Measurements from ENCODE around the gene MTREX. TPM values are rescaled to one million over a fixed set of nuclear protein-coding genes. Genes with fewer than 3 reads are reported as not detected.
A peak's percentile ranks its signal among the peaks of the same experiment; 100 is the strongest.

Gene MTREX
- total RNA-seq, 3 donors from 2014 or later: 52.5 to 63.3 (median 57.8) TPM

- no peak for ATAC-seq
- H3K4me3 ChIP-seq: no peak overlapping the region
- intact Hi-C loops (cut with DNase I, micrococcal nuclease): no loop called here
- H3K4me1 ChIP-seq (ENCODE audit: low read depth): peaks cover 34% of the 10 kb centered on the region
- peaks cover 6% of the 10 kb centered on the region for H3K9me3 ChIP-seq
- no peak for DNase-seq
- TF ChIP-seq CTCF (IDR thresholded peaks at IDR 0.05): no peak
- no peaks in the 10 kb centered on the region for H3K36me3 ChIP-seq (ENCODE audit: low read depth)
These were observed 3.2 kb upstream of the MTREX start for GRCh38 chr5:55304584-55304983.

GRCh38 chr5:55305345-55305744 lies 2.4 kb upstream of the MTREX start:
- no peak for TF ChIP-seq CTCF (IDR thresholded peaks at IDR 0.05)
- intact Hi-C loops (cut with DNase I, micrococcal nuclease): no loop called here
- Histone ChIP-seq H3K9me3 (peaks cover 6% of the 10 kb centered on the region), H3K4me3 (no peak overlapping the region), H3K36me3 (ENCODE audit: low read depth) (no peaks in the 10 kb centered on the region), H3K4me1 (ENCODE audit: low read depth) (peaks cover 42% of the 10 kb centered on the region)
- no peak for ATAC-seq
- no peak for DNase-seq

- H3K4me1 ChIP-seq (ENCODE audit: low read depth): peaks cover 42% of the 10 kb centered on the region
- intact Hi-C loops (cut with DNase I, micrococcal nuclease): no loop called here
- DNase-seq (peak in 1 of 3 donors; percentile 4), ATAC-seq (peak; percentile 8)
- TF ChIP-seq CTCF (IDR thresholded peaks at IDR 0.05): no peak
- no peaks in the 10 kb centered on the region for H3K36me3 ChIP-seq (ENCODE audit: low read depth)
- no peaks in the 10 kb centered on the region for H3K9me3 ChIP-seq
- H3K4me3 ChIP-seq: peak overlapping the region; percentile 65
These were observed 977 bp upstream of the MTREX start for GRCh38 chr5:55306641-55307382.

GRCh38 chr5:55308254-55308836 lies 556 bp downstream of the MTREX start:
- peak; percentile 16 for ATAC-seq
- TF ChIP-seq CTCF (IDR thresholded peaks at IDR 0.05): no peak
- intact Hi-C loops (cut with DNase I, micrococcal nuclease): no loop called here
- peak in 2 of 3 donors; percentile 30 to 46 for DNase-seq
- H3K9me3 ChIP-seq: no peaks in the 10 kb centered on the region
- H3K4me3 ChIP-seq: peak overlapping the region; percentile 65
- no peaks in the 10 kb centered on the region for H3K36me3 ChIP-seq (ENCODE audit: low read depth)
- H3K4me1 ChIP-seq (ENCODE audit: low read depth): peaks cover 37% of the 10 kb centered on the region

- ATAC-seq: peak; percentile 42
- Histone ChIP-seq H3K4me3 (no peak overlapping the region), H3K36me3 (ENCODE audit: low read depth) (no peaks in the 10 kb centered on the region), H3K4me1 (ENCODE audit: low read depth) (peaks cover 11% of the 10 kb centered on the region), H3K9me3 (no peaks in the 10 kb centered on the region)
- intact Hi-C loops (cut with DNase I, micrococcal nuclease): no loop called here
- DNase-seq: no peak
- TF ChIP-seq CTCF (IDR thresholded peaks at IDR 0.05): no peak
These were observed 6.3 kb downstream of the MTREX start for GRCh38 chr5:55313870-55314617.

Measured in mucosa of descending colon (tissue), 3 donors.